Activated T-cell treated with anti-CD3 and anti-CD28 coated beads, Interleukin-2, amount 50 U/mL, for 24 hours (primary cell): ENCODE data around the gene GNA12.
"Not testable (repeated sequence)": the region's sequence is repeated elsewhere in the genome, so short reads cannot be mapped to it uniquely, and the experiment has no call there.

Experiments
- DNase-seq: peaks from one replicate; pipeline ENCODE4 v3.0.0-alpha.2; 2020
- H3K27ac Mint-ChIP-seq: 2 replicates; pipeline ENCODE4 v1.8.0; 2020; ENCODE audit warnings: mild to moderate bottlenecking, mixed read lengths
- H3K27me3 Mint-ChIP-seq: 2 replicates; pipeline ENCODE4 v1.8.0; 2020; ENCODE audit warnings: mixed read lengths
- H3K36me3 Mint-ChIP-seq: 2 replicates; pipeline ENCODE4 v1.8.0; 2020; ENCODE audit warnings: low read depth, mixed read lengths
- H3K4me1 Mint-ChIP-seq: 2 replicates; pipeline ENCODE4 v1.8.0; 2020; ENCODE audit warnings: low read depth, mixed read lengths
- H3K4me3 Mint-ChIP-seq: 2 replicates; pipeline ENCODE4 v1.8.0; 2020; ENCODE audit warnings: mild to moderate bottlenecking, moderate library complexity, mixed read lengths
- H3K9me3 Mint-ChIP-seq: 2 replicates; pipeline ENCODE4 v1.8.0; 2020; ENCODE audit warnings: mixed read lengths

GNA12 gene

DNA sequence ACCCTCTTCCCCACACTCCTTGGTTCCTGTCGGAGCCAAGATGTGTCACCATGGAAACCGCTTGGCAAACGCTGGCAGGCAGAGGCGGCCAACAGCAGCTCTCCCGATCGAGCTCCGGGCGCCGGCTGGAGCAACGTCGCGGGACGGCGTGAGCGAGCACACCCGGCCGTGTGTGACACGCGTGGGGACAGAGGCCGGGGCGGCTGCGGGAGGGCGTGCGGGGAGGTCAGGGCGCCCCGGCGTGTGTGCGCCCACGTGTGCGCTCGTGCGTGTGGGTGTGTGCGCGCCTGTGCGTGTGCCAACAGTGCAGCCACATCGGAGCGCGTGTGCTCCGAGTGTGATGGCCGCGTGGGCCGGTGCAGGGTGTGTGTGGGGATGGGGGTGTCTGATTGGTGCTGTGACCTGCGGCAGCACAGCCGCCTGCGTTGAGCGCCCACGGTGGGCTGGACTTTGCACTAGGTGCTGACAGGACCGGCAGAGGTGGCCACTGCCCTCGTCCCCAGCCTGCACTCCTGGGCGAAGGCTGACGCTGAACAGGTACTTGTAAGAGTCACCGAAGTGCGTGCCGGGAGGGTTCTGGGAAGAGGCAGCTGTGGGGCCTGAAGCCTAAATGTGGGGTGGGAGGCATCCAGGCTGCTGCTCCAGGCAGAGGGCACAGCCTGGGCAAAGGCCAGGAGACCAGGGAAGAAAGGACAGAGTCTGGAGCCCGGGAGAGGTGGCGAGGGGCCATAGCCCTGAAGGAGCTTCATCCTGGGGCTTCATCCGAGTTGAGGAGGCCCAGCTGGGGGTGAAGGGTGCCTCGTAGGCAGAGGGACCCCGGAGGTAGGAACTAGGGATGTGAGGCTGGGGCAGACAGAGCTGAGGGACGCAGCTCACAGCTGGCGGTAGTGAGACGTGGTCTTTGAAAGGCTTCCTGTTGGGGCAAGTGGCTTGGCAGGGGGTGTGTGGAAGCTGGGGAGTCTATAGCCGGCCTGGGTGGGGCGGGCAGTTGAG is 164.7 kb downstream of the GNA12 start:
- not testable (repeated sequence) for H3K36me3 Mint-ChIP-seq, H3K27ac Mint-ChIP-seq, DNase-seq, H3K9me3 Mint-ChIP-seq, H3K4me1 Mint-ChIP-seq, H3K4me3 Mint-ChIP-seq
- H3K27me3 Mint-ChIP-seq: peaks cover 13% of the 10 kb centered on the region

DNA sequence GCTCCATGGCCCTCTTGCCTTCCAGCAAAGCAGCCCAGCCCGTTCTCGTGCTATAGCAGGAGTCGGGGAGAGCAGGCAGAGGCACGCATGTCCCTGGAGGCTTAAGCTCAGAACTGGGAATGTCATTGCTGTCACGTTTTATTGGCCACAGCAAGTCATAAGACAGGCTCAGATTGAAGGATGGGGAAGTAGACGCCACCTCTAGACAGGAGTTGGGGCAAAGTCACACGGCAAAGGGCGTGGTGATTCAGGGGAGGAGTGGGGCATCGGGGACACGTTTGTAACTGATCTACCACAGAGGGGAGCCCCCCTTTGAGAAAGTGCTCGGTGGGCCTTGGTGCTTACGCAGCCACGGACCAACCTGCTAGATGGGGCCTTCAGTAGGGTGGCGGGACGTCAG is 165.7 kb downstream of the GNA12 start:
- H3K36me3 Mint-ChIP-seq, H3K4me1 Mint-ChIP-seq, H3K27ac Mint-ChIP-seq, H3K4me3 Mint-ChIP-seq, DNase-seq, H3K9me3 Mint-ChIP-seq: not testable (repeated sequence)
- H3K27me3 Mint-ChIP-seq: peaks cover 13% of the 10 kb centered on the region
